ENCODE measurements around the gene UNC80.

DNA sequence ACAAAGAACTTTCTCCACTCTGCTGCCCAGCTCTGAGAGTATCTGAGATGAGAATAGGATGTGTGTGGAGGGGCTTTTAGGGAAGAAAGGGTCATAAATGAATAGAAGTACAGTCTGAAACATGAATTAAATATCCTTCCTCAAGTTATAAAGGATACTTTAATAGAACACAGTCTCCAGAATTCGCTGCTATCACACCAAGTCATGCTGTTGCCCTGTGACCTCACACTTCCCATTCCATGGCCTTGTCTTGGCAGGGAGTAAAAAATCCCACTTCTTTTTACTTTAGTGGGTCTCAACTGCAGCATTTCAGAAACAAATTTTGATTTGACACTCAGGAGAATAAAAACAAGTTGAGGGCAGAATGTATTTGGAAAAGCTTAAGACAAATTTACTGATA, 227.0 kb downstream of the UNC80 start:
- TF ChIP-seq CTCF (IDR thresholded peaks at IDR 0.05) (no peak), POLR2A (IDR thresholded peaks at IDR 0.05) (no peak)
